Measurements from ENCODE around the gene EBF3.

The EBF3 gene

DNA sequence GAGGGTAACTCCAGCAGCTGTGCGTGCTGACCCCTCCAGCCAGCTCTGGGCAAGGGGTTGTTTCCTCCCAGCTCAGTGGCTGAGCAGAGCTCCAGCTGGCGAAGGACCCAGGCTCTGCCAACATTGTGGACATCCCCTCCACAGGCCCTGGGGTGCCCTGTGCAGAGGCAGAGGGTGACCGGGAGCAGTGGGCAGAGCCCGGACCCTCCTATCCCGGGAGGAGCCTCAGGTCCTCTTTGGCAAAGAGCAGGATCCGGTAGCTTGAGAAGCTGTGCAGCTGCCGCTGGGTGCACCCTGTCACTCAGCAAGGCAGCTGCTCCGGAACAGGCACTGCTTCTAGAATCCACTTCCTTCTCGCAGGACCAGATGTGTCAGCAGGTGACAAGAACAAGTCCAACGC, 175.9 kb downstream of the EBF3 start:
- DNase-seq, result no peak

DNA sequence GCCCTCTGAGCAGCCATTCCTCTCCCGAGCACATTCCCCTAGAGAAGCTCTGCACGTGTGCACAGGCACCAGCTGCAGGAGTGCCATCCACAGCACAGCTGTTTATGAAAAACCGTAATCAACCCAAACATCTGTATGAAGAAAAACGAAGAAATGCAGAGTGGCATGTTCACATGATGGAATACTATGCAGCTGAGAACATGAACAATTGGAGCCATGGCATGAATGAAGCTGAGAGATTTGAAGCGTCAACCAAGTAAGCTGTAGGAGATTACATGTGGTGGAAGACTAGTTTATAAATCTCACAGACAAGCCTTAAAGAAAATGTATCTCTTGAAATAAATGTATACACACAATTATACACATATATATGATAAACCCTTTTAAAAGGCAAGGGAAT, 176.5 kb downstream of the EBF3 start:
- no peak for DNase-seq

DNA sequence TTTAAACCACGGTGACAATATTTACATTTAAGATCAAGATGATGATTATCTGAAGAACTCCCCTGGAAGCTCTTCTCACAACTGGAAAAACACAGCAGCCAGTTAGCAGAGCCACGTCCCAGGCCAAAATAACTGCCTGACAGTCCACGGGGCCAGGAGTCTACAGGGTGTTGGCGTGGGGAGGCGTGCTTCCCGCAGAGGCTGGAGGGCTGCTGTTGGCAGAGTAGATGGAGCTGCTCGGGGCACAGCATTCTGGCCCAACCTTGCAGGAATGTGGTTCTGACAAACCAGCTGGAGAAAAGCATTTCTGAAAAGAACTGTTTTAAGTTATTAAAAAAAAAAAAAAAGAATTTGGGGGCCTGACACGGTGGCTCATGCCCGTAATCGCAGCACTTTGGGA, 177.9 kb downstream of the EBF3 start:
- DNase-seq, result no peak

DNA sequence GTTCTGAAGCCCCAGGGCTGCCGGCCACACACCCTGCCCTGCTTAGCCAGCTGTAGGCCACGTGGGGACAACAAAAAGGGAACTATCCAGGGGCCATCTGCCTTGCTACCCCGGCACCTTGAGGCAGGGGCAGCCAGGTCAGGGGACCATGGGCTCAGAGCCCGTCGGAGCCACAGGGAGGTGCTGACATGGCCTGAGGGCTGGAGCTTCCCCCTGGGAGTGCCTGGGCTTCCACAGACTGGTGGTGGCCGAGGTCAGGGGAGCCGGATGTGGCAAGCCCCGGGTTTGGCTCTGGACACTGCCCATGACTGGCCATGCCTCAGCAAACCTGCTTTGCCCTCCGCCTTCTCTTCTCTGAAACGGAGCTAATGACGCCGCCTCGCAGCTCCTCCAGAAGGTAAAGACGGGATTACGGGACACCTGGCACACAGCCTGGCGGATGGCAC, 178.5 kb downstream of the EBF3 start:
- DNase-seq, result no peak
